Right ventricle myocardium inferior (tissue), 1 donor: ENCODE measurements around the gene SH2D1B. TPM values are rescaled to one million over a fixed set of nuclear protein-coding genes. Genes with fewer than 3 reads are reported as not detected.
"Not testable (repeated sequence)": the region's sequence is repeated elsewhere in the genome, so short reads cannot be mapped to it uniquely, and the experiment has no call there.

Experiments
- ATAC-seq: fragments of 200-7000 bp; cut with Tn5 transposase; one replicate; pipeline ENCODE4 v1.9.1; 2020; ENCODE audit warnings: mild to moderate bottlenecking, moderate library complexity
- DNase-seq: peaks from one replicate; pipeline ENCODE4 v3.0.0; 2021; ENCODE audit errors: missing footprints
- intact Hi-C: fragments of 100-400 bp; cut with DNase I; formaldehyde crosslinking; loops from one replicate; pipeline ENCODE4 v1.11.0; 2022
- long read RNA-seq: library from polyadenylated mRNA; unstranded; transcript quantifications from one replicate; pipeline ENCODE4 v2.0.0, GENCODE V29; 2021
- total RNA-seq: library from RNA; stranded (reverse); fragmentation: NEBNext Ultra II Directional; extraction: Animal tissue kit (Norgen Biotek cat#: 25700); gene quantifications from one replicate; pipeline ENCODE4 v1.2.1, GENCODE V29; 2021
- donor health status: DM: no; HTN: yes; CAD: no; lungs with severe emphysema.

SH2D1B gene, protein sequence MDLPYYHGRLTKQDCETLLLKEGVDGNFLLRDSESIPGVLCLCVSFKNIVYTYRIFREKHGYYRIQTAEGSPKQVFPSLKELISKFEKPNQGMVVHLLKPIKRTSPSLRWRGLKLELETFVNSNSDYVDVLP
- 0.24 TPM for total RNA-seq
- long read RNA-seq = 0 reads

DNA sequence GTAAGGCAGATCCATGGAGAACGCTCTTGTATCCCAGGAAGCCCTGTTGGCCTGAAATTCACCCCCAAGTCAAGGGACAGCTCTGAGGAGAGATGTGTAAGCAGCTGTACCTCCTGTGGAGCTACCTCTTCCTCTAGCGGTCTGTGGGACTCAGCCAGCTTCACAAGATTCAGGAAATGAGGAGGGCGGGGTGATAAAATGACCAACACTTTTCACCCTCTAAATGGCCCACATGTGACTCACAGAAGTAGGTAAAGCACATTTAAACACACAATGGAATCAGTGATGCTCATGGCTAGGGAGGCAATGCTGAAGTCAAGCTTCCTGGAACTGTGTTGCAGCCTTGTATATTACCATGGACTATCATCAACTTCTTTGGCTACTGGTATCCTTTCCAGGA lies at the start of gene SH2D1B:
SH2D1B (minus strand) TSS at position 135 of the 400 bp plus-strand sequence; CDS start at position 15, 120 bp downstream.
- intact Hi-C loops = no loop called here
- DNase-seq = no peak
- ATAC-seq = no peak

DNA sequence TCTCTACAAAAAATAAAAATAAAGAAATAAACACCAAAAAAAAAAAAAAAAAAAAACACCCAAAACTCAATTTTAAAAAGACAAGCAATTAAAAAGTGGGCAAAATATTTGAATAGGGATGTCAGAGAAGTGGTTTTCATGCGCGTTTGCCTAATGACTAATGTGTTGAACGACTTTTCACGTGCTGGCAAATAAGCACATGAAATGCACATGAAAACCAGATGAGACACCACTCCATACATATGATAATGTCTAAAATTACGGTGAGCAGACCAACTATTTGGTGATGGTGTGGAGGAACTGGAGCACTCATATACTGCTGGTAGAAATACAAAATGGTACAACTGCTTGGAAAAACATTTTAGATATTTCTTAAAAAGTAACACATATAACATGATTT lies 46.3 kb upstream of the SH2D1B start:
- ATAC-seq = no peak
- no peak for DNase-seq
- intact Hi-C loops = no loop called here

DNA sequence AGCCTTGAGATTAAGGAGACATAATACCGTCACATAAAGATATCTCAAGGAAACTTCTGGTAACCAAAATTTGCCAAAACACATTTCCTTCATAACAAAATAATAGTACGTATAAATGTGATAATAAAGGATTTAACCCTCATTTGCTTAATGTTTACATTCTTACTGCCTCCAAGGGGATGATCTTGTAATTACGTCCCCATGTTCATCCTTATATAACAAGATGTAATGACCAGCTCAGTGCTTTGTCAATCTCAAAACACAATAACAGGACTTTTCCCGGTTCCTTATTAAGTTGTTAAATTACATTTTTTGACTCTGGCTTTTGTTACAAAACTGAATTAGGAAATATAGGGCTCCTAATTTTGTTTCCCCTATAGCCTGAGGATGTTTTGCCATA lies 44.4 kb upstream of the SH2D1B start:
- intact Hi-C loops = no loop called here
- ATAC-seq (no peak), DNase-seq (no peak)

DNA sequence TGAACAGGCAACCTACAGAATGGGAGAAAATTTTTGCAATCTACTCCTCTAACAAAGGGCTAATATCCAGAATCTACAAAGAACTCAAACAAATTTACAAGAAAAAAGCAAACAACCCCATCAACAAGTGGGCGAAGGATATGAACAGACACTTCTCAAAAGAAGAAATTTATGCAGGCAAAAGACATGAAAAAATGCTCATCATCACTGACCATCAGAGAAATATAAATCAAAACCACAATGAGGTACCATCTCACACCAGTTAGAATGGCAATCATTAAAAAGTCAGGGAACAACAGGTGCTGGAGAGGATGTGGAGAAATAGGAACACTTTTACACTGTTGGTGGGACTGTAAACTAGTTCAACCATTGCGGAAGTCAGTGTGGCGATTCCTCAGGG lies 42.4 kb upstream of the SH2D1B start:
- ATAC-seq, intact Hi-C loops: not testable (repeated sequence)

DNA sequence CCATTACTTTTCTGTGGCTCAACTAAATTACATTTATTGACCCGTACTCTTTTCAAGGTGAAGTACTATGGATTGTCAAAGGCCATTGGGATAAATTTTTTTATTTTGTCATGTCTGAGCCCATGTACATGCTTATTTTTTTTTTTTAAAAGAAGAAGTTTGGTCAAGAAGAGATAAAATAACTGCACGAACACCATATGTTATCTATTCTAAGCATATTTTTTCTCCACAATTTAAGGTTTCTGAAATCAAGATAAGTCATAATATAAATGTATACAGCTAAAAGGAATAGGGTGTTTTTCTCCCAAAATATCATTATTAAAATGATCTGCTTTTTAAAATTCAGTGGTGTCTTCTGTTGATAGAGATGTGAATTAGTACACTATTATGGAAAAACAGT lies 35.0 kb upstream of the SH2D1B start:
- intact Hi-C loops = no loop called here
- DNase-seq (no peak), ATAC-seq (no peak)

More for the DNA sequence above, 42.4 kb upstream of the SH2D1B start:
- not testable (repeated sequence) for DNase-seq

DNA sequence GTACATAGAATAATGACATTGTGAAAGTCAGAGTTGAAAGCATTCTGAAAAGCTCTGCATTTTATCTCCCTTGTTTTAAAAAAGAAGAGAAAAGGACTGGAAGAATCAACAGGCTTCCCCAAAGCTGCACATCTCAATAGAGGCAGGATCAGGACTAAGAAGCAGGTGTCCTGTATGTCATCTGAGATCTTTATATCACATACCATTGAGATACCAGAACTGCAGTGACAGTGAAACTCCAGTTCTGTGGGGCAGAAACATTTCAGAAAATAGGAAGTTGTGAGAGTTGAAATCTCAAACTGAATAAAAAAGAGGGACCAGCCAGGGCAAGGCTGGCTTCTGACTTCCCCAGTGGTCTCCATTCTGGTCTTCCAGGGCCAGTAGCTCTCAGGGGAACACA lies 33.0 kb upstream of the SH2D1B start:
- intact Hi-C loops = no loop called here
- ATAC-seq (no peak), DNase-seq (no peak)

DNA sequence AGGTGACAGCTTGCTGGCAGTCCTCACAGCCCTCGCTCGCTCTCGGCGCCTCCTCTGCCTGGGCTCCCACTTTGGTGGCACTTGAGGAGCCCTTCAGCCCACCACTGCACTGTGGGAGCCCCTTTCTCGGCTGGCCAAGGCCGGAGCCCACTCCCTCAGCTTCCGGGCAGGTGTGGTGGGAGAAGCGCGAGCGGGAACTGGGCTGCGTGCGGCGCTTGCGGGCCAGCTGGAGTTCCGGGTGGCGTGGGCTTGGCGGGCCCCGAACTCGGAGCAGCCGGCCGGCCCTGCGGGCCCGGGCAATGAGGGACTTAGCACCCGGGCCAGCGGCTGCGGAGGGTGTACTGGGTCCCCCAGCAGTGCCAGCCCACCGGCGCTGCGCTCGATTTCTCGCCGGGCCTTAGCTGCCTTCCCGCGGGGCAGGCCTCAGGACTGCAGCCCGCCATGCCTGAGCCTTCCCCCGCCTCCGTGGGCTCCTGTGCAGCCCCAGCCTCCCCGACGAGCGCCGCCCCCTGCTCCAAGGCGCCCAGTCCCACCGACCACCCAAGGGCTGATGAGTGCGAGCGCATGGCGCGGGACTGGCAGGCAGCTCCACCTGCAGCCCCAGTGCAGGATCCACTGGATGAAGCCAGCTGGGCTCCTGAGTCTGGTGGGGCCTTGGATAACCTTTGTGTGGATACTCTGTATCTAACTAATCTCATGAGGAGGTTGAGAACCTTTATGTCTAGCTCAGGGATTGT lies 21.2 kb upstream of the SH2D1B start:
- DNase-seq, intact Hi-C loops, ATAC-seq: not testable (repeated sequence)

DNA sequence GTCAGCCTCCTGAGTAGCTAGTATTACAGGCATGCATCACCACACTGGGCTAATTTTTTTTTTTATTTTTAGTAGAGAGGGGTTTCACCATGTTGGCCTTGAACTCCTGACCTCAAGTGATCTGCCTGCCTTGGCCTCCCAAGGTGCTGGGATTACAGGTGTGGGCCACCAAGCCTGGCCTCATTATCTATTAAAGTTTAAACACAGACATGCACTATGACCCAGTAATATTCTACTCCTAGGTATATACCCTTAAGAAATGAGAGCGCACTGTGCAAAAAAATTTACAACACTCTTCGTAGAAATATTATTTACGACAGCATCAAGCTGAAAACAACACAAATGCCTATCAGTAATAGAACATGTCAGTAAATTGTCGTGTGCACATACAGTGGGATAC lies 18.6 kb upstream of the SH2D1B start:
- ATAC-seq = no peak
- DNase-seq = no peak
- intact Hi-C loops = no loop called here

DNA sequence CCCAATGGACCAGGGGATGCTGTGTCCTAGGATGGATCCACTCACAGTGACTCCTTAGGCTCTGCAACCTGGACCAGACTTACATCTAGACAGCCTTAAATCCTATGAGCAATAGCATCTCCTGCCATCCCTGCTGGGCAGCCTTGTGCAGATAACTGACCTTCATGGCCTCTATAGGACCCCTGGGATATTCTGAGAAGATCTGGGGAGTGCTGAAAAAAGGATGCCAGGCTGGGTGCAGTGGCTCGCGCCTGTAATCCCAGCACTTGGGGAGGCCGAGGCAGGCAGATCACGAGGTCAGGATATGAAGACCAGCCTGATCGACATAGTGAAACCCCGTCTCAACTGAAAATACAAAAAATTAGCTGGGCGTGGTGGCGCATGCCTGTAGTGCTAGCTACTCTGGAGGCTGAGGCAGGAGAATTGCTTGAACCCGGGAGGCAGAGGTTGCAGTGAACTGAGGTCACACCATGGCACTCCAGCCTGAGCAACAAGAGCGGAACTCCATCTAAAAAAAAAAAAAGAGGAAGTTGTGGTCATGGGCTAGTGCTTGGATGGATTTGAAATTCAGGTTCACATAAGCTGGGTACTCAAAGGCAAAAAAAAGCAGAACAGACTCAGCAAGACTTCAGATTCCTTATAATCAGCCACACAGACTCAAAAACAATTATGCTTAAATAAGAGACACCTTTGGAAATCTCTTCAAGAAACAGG lies 10.9 kb upstream of the SH2D1B start:
- intact Hi-C loops = no loop called here
- ATAC-seq (no peak), DNase-seq (no peak)

DNA sequence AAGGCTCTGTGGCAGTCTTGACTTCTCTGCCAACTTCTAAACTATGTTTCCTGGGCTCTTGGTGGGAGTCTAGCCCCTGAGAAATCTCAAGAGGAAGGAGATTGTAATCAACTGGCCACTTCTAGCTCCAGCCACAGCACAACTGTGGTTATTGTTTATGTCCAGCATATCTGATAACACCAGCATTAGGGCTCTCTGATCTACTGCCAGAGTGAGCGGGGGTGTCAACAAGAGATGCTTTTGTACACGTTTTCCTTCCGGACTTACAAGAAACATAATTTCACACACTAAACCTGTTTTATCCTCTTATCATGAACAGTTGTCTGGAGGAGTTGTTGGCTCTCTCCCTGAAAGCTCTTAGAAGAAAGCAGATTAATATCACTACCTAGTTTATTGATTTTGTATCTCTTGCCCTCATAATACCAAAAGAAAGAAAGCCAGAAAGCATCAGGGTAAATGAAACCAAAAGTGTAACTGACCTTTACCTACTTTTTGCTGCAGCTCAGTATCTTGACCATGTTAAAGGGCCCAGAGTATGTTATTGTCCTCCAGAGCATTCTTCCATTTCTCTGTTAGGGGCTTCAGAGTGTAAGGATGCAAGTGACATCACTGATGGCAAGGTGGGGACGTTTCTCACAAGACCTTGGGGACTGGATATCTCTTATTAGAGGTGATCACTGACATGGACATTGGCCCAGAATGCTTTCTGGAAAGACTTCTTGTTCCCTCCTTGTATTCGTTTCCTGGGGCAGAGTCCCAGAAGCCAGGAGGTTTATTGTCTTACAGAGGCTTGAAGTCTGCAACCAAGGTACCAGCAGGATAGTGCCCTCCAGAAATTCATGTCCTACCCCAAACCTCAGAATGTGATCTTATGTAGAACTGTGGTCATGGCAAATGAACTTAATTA lies 9.6 kb upstream of the SH2D1B start:
- ATAC-seq (no peak), DNase-seq (no peak)
- intact Hi-C loops = no loop called here

DNA sequence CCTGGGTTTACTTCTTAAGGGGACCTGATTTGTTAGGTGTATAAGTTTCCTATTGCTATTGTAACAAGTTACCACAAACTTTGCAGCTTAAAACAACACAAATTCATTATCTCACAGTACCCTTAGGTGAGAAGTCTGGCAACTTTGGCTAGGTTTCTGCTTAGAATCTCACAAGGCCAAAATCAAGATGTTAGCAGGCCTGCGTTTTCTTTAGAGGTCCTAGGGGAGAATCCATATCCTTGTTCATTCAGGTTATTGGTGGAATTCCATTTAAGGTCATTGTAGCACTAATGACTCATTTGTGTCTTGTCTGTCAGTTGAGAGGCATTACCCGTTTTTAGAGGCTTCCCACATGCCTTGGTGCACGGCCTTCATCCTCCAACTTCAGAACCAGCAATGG lies 8.2 kb upstream of the SH2D1B start:
- ATAC-seq (no peak), DNase-seq (no peak)
- intact Hi-C loops = no loop called here

DNA sequence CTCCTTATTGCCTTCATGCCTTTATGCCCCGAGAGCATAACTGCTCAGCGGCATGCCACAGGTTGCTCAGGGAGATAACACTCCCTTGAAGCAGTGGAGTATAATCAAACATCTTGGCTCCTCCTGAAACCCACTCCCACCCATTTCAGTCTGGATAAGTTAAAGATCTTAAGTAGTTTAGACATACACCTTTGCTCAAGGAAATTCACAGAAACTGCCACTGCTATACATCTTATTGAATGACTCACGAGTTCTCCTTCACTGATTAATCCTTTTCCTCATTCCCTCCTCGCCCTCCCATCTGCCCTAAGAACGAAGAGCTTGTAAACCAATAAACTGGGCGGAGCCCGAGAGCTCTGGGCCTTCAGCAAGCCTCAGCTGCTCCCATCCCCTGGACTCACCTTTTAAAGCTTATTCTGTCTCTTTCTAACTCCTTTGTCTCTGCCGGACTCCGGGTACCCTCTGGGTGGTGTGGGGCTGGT lies 7.6 kb upstream of the SH2D1B start:
- intact Hi-C loops, DNase-seq, ATAC-seq: not testable (repeated sequence)

DNA sequence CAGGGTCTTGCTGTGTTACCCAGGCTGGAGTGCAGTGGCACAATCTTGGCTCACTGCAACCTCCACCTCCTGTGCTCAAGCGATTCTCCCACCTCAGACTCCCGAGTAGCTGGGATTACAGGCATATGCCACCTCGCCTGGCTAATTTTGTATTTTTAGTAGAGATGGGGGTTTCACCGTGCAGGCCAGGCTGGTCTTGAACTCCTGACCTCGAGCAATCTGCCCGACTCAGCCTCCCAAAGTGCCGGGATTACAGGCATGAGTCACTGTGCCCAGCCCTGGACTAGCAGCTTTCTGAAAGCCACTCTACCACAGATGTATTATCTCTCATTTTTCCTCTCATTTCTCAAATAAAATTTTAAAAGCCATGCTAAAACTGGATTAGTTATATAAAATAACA lies 6.6 kb upstream of the SH2D1B start:
- intact Hi-C loops, DNase-seq, ATAC-seq: not testable (repeated sequence)

DNA sequence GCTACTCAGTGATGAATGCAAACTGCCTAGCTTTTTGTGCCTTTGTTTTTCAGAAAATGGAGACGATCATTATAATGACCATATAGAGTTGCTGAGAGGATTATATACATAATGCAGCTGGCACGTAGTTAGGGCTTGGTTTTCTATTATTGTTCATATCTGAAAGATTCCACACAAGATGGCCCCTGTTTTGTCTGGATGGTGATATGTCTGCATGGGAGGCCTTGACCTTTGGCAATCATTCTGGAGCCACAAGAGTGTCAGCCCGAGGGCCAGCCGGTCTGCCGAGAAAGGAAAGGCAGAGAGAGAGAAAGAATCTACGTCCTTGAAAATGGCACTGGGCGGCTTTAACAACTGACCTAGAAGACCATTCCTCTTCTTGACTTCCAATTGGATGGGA lies 5.7 kb upstream of the SH2D1B start:
- DNase-seq = no peak

DNA sequence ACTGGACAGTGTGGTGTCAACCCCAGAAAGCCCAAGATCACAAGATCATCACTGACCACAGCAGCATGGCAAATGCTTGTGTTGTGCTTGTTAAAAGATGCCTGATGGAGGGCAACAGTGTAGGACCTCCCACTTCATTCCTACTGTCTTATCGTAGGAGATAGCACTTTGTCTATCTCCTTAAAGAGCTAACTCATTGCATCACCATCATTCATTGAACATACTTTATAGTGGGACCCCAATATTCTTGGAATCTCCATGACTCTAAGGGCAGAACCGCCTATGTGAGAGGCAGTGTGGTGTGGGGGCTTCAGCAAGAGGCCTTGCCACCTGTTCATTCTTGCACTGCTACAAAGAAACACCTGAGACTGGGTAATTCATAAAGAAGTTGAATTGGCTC lies 5.0 kb upstream of the SH2D1B start:
- intact Hi-C loops = no loop called here
- no peak for DNase-seq

More for the DNA sequence above, 5.7 kb upstream of the SH2D1B start:
- intact Hi-C loops = no loop called here
- ATAC-seq = no peak

DNA sequence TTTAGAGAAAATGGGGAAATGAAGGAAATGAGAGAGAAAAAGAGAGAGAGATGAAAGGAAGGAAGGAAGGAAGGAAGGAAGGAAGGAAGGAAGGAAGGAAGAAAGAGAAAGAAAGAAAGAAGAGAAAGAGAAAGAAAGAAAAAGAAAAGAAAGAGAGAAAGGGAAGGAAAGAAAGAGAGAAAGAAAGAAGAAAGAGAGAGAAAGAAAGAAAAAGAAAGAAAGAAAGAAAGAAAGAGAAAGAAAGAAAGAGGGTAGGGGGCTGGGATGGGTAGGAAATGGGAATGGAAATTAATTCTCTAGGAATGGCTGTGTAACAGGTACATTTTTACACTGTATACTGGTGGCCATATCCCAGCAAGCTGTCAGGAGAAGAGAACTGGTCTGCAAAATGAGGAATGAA lies 4.3 kb upstream of the SH2D1B start:
- no peak for ATAC-seq
- intact Hi-C loops = no loop called here
- DNase-seq = no peak

More for the DNA sequence above, 5.0 kb upstream of the SH2D1B start:
- ATAC-seq = no peak

DNA sequence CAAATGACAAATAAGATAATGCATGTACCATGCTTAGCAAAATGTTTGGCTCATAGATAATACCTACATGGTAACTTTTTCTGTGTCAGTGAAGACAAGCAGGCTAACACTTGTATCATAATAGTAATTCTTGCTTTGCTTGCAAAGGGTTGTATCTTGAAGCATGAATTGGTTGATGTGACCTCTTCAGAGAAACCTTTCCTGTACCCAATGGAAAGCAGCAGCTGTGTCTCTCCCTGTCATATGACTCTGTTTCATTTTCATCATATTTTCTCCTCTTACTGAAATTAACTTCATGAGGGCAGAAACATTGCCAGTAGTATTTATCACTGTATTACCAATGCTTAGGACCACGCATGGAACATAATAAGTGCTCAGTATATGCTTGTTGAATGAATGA lies 4.4 kb downstream of the SH2D1B start:
- intact Hi-C loops = no loop called here
- ATAC-seq (no peak), DNase-seq (no peak)

DNA sequence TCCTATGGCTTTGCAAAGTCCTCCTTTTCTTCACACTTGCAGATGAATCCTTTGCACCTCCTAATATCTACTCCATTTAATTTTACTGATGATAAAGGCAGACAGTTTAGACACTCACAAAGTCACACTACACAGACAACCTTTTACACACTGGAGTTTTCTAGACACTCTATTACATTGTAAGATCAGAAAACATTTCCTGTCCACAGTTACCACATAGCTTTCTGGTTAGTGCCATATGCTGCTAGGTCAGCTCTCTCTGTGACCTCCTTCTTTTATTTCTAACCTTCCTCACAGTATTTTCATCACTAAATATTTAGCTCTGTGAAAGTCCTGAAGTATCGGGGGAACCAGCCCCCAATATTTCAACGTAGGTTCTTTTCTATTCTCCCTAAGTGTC lies 5.1 kb downstream of the SH2D1B start:
- ATAC-seq = no peak
- intact Hi-C loops = no loop called here
- no peak for DNase-seq

DNA sequence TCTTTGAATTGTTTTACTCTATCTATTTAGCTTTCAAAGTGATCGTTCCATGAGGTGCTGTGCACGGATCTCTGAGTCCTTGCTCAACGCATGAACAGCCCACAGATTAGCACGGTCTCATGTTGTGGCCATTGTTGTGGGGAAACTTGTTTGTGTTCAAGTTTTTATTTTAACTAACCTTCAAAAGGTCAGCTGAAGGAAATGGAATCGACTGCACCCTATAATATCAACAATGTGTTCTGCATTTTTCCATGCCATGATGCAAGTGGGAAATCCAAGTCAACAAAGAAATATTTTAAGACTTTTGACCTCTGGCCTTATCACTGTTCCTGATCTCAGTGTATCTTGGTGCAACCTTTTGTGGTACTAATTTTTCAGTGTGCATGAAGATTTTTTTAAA lies 6.1 kb downstream of the SH2D1B start:
- intact Hi-C loops = no loop called here
- no peak for ATAC-seq
- no peak for DNase-seq
